Astrocyte (in vitro differentiated cells and primary cell): ENCODE data around the gene USH1C.

Experiments used
- EZH2 ChIP-seq: IDR thresholded peaks from 2 replicates; pipeline ENCODE4 v1.6.1; 2012; ENCODE audit warnings: mild to moderate bottlenecking, low read length, inconsistent platforms; ENCODE audit not compliant: insufficient read depth
- TF ChIP-seq, protein P1 (sequence below): IDR thresholded peaks from 2 replicates; pipeline ENCODE4 v1.5.1; 2011; ENCODE audit warnings: low read depth, mild to moderate bottlenecking, inconsistent platforms, low read length, moderate library complexity; ENCODE audit not compliant: insufficient read depth

DNA sequence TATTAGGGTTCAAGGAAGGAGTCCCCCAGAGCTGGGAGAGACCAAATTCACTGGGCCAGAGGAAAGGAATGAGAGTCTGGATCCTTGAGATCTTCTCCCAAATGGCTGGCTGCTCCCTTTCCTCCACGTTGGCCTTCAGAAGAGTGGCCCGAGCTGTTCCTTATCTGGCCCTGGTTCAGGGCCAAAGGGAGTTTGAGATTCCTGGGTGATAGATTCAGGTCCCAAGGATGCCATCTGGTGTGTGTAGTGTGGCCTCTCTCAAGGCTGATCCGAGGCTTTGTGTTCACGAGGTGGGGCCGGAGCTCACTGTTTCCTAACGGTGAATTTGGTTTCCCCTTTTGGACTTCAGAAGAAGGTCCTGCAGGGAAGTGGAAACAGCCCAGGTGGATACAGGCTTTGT, 50.2 kb downstream of the USH1C start:
- TF ChIP-seq, protein P1, sequence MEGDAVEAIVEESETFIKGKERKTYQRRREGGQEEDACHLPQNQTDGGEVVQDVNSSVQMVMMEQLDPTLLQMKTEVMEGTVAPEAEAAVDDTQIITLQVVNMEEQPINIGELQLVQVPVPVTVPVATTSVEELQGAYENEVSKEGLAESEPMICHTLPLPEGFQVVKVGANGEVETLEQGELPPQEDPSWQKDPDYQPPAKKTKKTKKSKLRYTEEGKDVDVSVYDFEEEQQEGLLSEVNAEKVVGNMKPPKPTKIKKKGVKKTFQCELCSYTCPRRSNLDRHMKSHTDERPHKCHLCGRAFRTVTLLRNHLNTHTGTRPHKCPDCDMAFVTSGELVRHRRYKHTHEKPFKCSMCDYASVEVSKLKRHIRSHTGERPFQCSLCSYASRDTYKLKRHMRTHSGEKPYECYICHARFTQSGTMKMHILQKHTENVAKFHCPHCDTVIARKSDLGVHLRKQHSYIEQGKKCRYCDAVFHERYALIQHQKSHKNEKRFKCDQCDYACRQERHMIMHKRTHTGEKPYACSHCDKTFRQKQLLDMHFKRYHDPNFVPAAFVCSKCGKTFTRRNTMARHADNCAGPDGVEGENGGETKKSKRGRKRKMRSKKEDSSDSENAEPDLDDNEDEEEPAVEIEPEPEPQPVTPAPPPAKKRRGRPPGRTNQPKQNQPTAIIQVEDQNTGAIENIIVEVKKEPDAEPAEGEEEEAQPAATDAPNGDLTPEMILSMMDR = no peak
- no peak for TF ChIP-seq EZH2
